Adipose tissue (tissue), 3 donors: Measurements from ENCODE around the gene LATS2. TPM values are rescaled to one million over a fixed set of nuclear protein-coding genes. Genes with fewer than 3 reads are reported as not detected.

ENCODE experiments used
- H3K27ac ChIP-seq: one replicate; pipeline ENCODE4 v1.5.1; 2013; ENCODE audit warnings: low read depth, low read length
- WGBS, 3 donors: extraction: QIAGEN DNeasy Blood & Tissue Kit; methylation state at CpG; one replicate each; pipeline ENCODE4 v1.1.7; 2013; 5-methylcytosine and 5-hydroxymethylcytosine counted together
- polyA plus RNA-seq, 3 donors: library from polyadenylated mRNA; stranded (reverse); fragments of 200-250 nt; gene quantifications; one replicate each; pipeline ENCODE4 v1.2.3, GENCODE V29; 2013
- donor health status: healthy with polysubstance abuse.
- donor health status: Bipolar disorder and iron deficiency.
- donor health status: healthy.

Gene LATS2
- polyA plus RNA-seq, 3 donors: 3.3 to 24.5 (median 15.7) TPM

GRCh38 chr13:21033212-21033840 is 28.1 kb downstream of the LATS2 start:
- WGBS, 3 donors: 32 to 38% (median 35%) methylated on average over 8 of the region's 8 CpGs
- H3K27ac ChIP-seq: peak overlapping the region; percentile 19

- 92 to 94% (median 93%) methylated on average over 10 of the region's 10 CpGs for WGBS, 3 donors
- H3K27ac ChIP-seq: no peak overlapping the region
Observed at GRCh38 chr13:21032656-21033055, 28.7 kb downstream of the LATS2 start.

- 83 to 93% (median 84%) methylated on average over 8 of the region's 8 CpGs for WGBS, 3 donors
Observed at GRCh38 chr13:21031594-21032275, 29.7 kb downstream of the LATS2 start.

GRCh38 chr13:21025539-21025938 is 35.8 kb downstream of the LATS2 start:
- WGBS, 3 donors: 84 to 97% (median 89%) methylated on average over 6 of the region's 6 CpGs
- no peak overlapping the region for H3K27ac ChIP-seq

More at GRCh38 chr13:21031594-21032275, 29.7 kb downstream of the LATS2 start:
- H3K27ac ChIP-seq: no peak overlapping the region

- 68 to 74% (median 70%) methylated on average over 11 of the region's 11 CpGs for whole genome bisulfite sequencing, 3 donors
- H3K27ac ChIP-seq: no peak overlapping the region
Observed at GRCh38 chr13:21022056-21022979, 39.1 kb downstream of the LATS2 start.

- WGBS, 3 donors: 86 to 89% (median 87%) methylated on average over 4 of the region's 4 CpGs
- H3K27ac ChIP-seq: no peak overlapping the region
Observed at GRCh38 chr13:21020581-21020980, 40.8 kb downstream of the LATS2 start.

- H3K27ac ChIP-seq: no peak overlapping the region
- WGBS, 3 donors: 53 to 67% (median 57%) methylated on average over 5 of the region's 5 CpGs
Observed at GRCh38 chr13:21020176-21020575, 41.2 kb downstream of the LATS2 start.

GRCh38 chr13:21018220-21018619 is 43.2 kb downstream of the LATS2 start:
- WGBS, 3 donors: 78 to 95% (median 82%) methylated on average over 4 of the region's 4 CpGs

GRCh38 chr13:21016487-21016886 is 44.9 kb downstream of the LATS2 start:
- H3K27ac ChIP-seq: no peak overlapping the region
- 69 to 77% (median 69%) methylated on average over 4 of the region's 4 CpGs for WGBS, 3 donors

More at GRCh38 chr13:21018220-21018619, 43.2 kb downstream of the LATS2 start:
- no peak overlapping the region for H3K27ac ChIP-seq

- 78 to 86% (median 85%) methylated on average over 1 of the region's 1 CpG for WGBS, 3 donors
- H3K27ac ChIP-seq: no peak overlapping the region
Observed at GRCh38 chr13:21015284-21015683, 46.1 kb downstream of the LATS2 start.

GRCh38 chr13:21014502-21015170 is 46.8 kb downstream of the LATS2 start:
- WGBS, 3 donors: 46 to 67% (median 65%) methylated on average over 8 of the region's 8 CpGs
- no peak overlapping the region for H3K27ac ChIP-seq

- WGBS, 3 donors: 68 to 86% (median 83%) methylated on average over 6 of the region's 6 CpGs
- H3K27ac ChIP-seq: no peak overlapping the region
Observed at GRCh38 chr13:21014139-21014501, 47.3 kb downstream of the LATS2 start.

- H3K27ac ChIP-seq: no peak overlapping the region
- 80 to 93% (median 91%) methylated on average over 4 of the region's 4 CpGs for WGBS, 3 donors
Observed at GRCh38 chr13:21013682-21014038, 47.7 kb downstream of the LATS2 start.

- H3K27ac ChIP-seq: no peak overlapping the region
Observed at GRCh38 chr13:21012841-21013681, 48.3 kb downstream of the LATS2 start.

GRCh38 chr13:21012211-21012610 is 49.2 kb downstream of the LATS2 start:
- no peak overlapping the region for H3K27ac ChIP-seq
- 63 to 75% (median 64%) methylated on average over 5 of the region's 5 CpGs for WGBS, 3 donors

More at GRCh38 chr13:21012841-21013681, 48.3 kb downstream of the LATS2 start:
- 29 to 57% (median 55%) methylated on average over 5 of the region's 5 CpGs for whole genome bisulfite sequencing, 3 donors

- no peak overlapping the region for H3K27ac ChIP-seq
Observed at GRCh38 chr13:21011378-21011777, 50.0 kb downstream of the LATS2 start.

- no peak overlapping the region for H3K27ac ChIP-seq
- 52 to 74% (median 57%) methylated on average over 1 of the region's 1 CpG for WGBS, 3 donors
Observed at GRCh38 chr13:21010621-21011020, 50.8 kb downstream of the LATS2 start.

GRCh38 chr13:21009036-21009435 is 52.4 kb downstream of the LATS2 start:
- no peak overlapping the region for H3K27ac ChIP-seq
- WGBS, 3 donors: 84 to 87% (median 85%) methylated on average over 7 of the region's 7 CpGs
